ENCODE results near the gene ANKLE2.

The ANKLE2 gene

DNA sequence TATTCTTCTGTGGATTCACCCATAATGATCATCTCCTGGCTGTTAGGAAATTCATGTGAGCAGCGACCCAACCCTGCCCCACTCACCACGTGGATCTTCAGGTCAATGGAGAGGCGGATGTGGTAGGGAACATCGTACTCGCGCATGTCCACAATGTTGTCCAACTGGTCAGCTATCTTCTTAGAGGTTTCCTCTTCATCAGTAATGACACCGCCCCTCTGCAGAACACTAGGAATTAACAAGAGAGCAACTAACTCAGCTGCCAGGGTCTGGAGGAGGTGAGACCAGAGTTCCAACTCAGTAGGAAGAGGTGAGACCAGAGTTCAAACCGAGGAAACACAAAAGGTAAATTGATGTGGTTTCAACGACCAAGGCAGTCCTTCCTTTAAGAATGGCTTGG is 84.1 kb downstream of the ANKLE2 start:
- in situ Hi-C loops (cut with HindIII; ENCODE audit: low pct_ligation_motif_present, low sequenced_read_pairs) = no loop called here

DNA sequence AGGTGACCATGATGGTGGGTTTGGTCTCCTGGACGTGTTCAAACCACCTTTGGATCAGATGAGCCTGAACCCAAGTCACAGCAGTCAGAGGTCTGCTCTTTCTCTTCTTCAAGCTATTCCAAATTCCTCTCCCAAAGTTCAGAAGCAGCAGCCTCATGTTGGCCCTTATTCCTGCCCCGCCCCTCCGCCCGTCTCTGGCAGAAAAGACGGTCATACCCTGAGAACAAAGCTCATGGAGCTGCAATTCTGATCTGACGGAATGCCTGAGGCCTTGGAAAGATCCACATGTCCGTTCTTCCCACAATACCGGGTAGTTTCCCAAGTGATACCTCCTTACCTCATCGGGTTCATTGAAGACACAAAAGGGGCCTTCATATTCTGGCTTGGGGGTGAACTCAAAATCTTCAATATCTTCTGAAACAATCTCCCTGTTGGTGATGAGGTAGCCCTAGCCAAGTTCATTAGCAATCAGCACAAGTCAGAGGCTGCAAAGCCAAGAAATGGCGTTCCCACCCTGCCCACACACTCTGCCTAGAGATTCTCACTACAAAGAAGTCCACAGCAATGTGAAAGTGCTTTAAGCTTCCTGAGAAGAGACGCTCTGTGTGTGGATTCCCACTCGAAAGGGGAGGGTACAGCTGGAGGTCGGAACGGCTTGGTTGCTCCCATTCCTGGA is 85.7 kb downstream of the ANKLE2 start:
- no peaks in the 10 kb centered on the region for H3K36me3 ChIP-seq (replicated peaks)
- TF ChIP-seq, protein P1, sequence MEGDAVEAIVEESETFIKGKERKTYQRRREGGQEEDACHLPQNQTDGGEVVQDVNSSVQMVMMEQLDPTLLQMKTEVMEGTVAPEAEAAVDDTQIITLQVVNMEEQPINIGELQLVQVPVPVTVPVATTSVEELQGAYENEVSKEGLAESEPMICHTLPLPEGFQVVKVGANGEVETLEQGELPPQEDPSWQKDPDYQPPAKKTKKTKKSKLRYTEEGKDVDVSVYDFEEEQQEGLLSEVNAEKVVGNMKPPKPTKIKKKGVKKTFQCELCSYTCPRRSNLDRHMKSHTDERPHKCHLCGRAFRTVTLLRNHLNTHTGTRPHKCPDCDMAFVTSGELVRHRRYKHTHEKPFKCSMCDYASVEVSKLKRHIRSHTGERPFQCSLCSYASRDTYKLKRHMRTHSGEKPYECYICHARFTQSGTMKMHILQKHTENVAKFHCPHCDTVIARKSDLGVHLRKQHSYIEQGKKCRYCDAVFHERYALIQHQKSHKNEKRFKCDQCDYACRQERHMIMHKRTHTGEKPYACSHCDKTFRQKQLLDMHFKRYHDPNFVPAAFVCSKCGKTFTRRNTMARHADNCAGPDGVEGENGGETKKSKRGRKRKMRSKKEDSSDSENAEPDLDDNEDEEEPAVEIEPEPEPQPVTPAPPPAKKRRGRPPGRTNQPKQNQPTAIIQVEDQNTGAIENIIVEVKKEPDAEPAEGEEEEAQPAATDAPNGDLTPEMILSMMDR (IDR thresholded peaks at IDR 0.05; ENCODE audit: low read depth, low read length, missing control alignments) = no peak
- in situ Hi-C loops (cut with HindIII; ENCODE audit: low pct_ligation_motif_present, low sequenced_read_pairs) = no loop called here
- no peak overlapping the region for H3K27ac ChIP-seq
- H3K4me3 ChIP-seq (ENCODE audit: low read depth, low read length) = no peak overlapping the region
- H3K27me3 ChIP-seq (replicated peaks) = no peaks in the 10 kb centered on the region
- DNase-seq = no peak

More for the DNA sequence above, 84.1 kb downstream of the ANKLE2 start:
- H3K4me3 ChIP-seq (ENCODE audit: low read depth, low read length) = no peak overlapping the region
- H3K36me3 ChIP-seq (replicated peaks) = no peaks in the 10 kb centered on the region
- H3K27me3 ChIP-seq (replicated peaks) = no peaks in the 10 kb centered on the region
- no peak for DNase-seq
- TF ChIP-seq, protein P1 (IDR thresholded peaks at IDR 0.05; ENCODE audit: low read depth, low read length, missing control alignments) = no peak
- H3K27ac ChIP-seq = no peak overlapping the region
